HEK293T (cell line): Measurements from ENCODE around the gene L3HYPDH.

Source experiments
- CTCF ChIA-PET: fragments of 350-600 bp; formaldehyde crosslinking; extraction: SDS; loops from one replicate; lab custom pipeline; 2021; ENCODE audit warnings: antibody characterized with exemption, inconsistent platforms; lab: Yijun Ruan, JAX
- POLR2A ChIA-PET: fragments of 350-600 bp; formaldehyde crosslinking; extraction: SDS; loops from one replicate; lab custom pipeline; 2020; ENCODE audit warnings: antibody characterized with exemption, inconsistent platforms; lab: Yijun Ruan, JAX
- DNase-seq: peaks from one replicate; pipeline ENCODE4 v3.0.0; 2012; ENCODE audit warnings: mixed read lengths; ENCODE audit errors: extremely low spot score
- ARNT ChIP-seq: fragments of 450-650 bp; IDR thresholded peaks from 2 replicates; pipeline ENCODE4 v1.6.1; 2017; ENCODE audit warnings: mild to moderate bottlenecking
- BHLHE40 ChIP-seq: fragments of 450-650 bp; IDR thresholded peaks from 2 replicates; pipeline ENCODE4 v1.6.1; 2016; ENCODE audit warnings: mild to moderate bottlenecking, moderate library complexity, borderline replicate concordance
- CTBP1 ChIP-seq: fragments of 450-650 bp; IDR thresholded peaks from 2 replicates; pipeline ENCODE4 v1.6.1; 2016; ENCODE audit warnings: borderline replicate concordance
- ELF4 ChIP-seq: fragments of 450-650 bp; IDR thresholded peaks from 2 replicates; pipeline ENCODE4 v1.6.1; 2017; ENCODE audit warnings: antibody characterized with exemption
- FOXA1 ChIP-seq: fragments of 450-650 bp; IDR thresholded peaks from 2 replicates; pipeline ENCODE4 v1.6.1; 2016; ENCODE audit warnings: mild to moderate bottlenecking
- FOXK2 ChIP-seq: fragments of 450-650 bp; IDR thresholded peaks from 2 replicates; pipeline ENCODE4 v1.6.1; 2016; ENCODE audit warnings: mild to moderate bottlenecking
- FOXM1 ChIP-seq: fragments of 450-650 bp; IDR thresholded peaks from 2 replicates; pipeline ENCODE4 v1.6.1; 2017; ENCODE audit warnings: mild to moderate bottlenecking, borderline replicate concordance
- HDGF ChIP-seq: fragments of 450-650 bp; IDR thresholded peaks from 2 replicates; pipeline ENCODE4 v1.6.1; 2017; ENCODE audit warnings: antibody characterized with exemption, borderline replicate concordance
- L3MBTL2 ChIP-seq: fragments of 450-650 bp; conservative IDR thresholded peaks from 2 replicates; pipeline ENCODE4 v1.6.1; 2016; ENCODE audit warnings: mild to moderate bottlenecking
- LEF1 ChIP-seq: fragments of 450-650 bp; IDR thresholded peaks from 2 replicates; pipeline ENCODE4 v1.6.1; 2017; ENCODE audit warnings: mild to moderate bottlenecking, borderline replicate concordance
- NFRKB ChIP-seq: fragments of 450-650 bp; IDR thresholded peaks from 2 replicates; pipeline ENCODE4 v1.6.1; 2016; ENCODE audit warnings: mild to moderate bottlenecking, moderate library complexity
- PKNOX1 ChIP-seq: fragments of 450-650 bp; IDR thresholded peaks from 2 replicates; pipeline ENCODE4 v1.6.1; 2016
- SP1 ChIP-seq: fragments of 450-650 bp; IDR thresholded peaks from 2 replicates; pipeline ENCODE4 v1.6.1; 2017
- SUZ12 ChIP-seq: fragments of 450-650 bp; IDR thresholded peaks from 2 replicates; pipeline ENCODE4 v1.6.1; 2016; ENCODE audit warnings: mild to moderate bottlenecking
- TARDBP ChIP-seq: fragments of 450-650 bp; IDR thresholded peaks from 2 replicates; pipeline ENCODE4 v1.6.1; 2016
- ZNF384 ChIP-seq: fragments of 450-650 bp; IDR thresholded peaks from 2 replicates; pipeline ENCODE4 v1.6.1; 2016

The L3HYPDH gene

GRCh38 chr14:59427653-59428580 lies 56.3 kb downstream of the L3HYPDH start:
- POLR2A ChIA-PET: no interaction called here
- CTCF ChIA-PET: interaction anchor here (0.6 kb wide), 1 partner anchor 16 kb away, joined by 5 read pairs; no protein-coding TSS in a partner anchor
- no peak for DNase-seq
- TF ChIP-seq HDGF: no peak
- TF ChIP-seq TARDBP: no peak
- TF ChIP-seq FOXA1: no peak
- no peak for TF ChIP-seq SP1
- no peak for TF ChIP-seq FOXM1
- TF ChIP-seq PKNOX1: no peak
- TF ChIP-seq ARNT: no peak
- no peak for TF ChIP-seq NFRKB
- TF ChIP-seq BHLHE40: no peak
- no peak for TF ChIP-seq CTBP1
- no peak for TF ChIP-seq L3MBTL2
- TF ChIP-seq LEF1: no peak
- no peak for TF ChIP-seq ELF4
- TF ChIP-seq SUZ12: no peak
- TF ChIP-seq FOXK2: no peak
- TF ChIP-seq ZNF384: no peak

- TF ChIP-seq TARDBP: no peak
- no peak for TF ChIP-seq FOXK2
- TF ChIP-seq CTBP1: no peak
- POLR2A ChIA-PET: no interaction called here
- CTCF ChIA-PET: no interaction called here
- DNase-seq: no peak
These were observed 58.8 kb downstream of the L3HYPDH start for GRCh38 chr14:59425322-59425935.

- CTCF ChIA-PET: no interaction called here
- TF ChIP-seq NFRKB (no peak), PKNOX1 (no peak), CTBP1 (no peak), ELF4 (no peak), BHLHE40 (no peak), FOXA1 (no peak), TARDBP (no peak), SUZ12 (no peak), LEF1 (no peak), FOXM1 (no peak), HDGF (no peak), ARNT (no peak), L3MBTL2 (no peak), FOXK2 (no peak), SP1 (no peak)
- POLR2A ChIA-PET: no interaction called here
- DNase-seq: no peak
These were observed 59.7 kb downstream of the L3HYPDH start for GRCh38 chr14:59424341-59425071.
